Measurements from ENCODE around the gene FAM184B.

DNA sequence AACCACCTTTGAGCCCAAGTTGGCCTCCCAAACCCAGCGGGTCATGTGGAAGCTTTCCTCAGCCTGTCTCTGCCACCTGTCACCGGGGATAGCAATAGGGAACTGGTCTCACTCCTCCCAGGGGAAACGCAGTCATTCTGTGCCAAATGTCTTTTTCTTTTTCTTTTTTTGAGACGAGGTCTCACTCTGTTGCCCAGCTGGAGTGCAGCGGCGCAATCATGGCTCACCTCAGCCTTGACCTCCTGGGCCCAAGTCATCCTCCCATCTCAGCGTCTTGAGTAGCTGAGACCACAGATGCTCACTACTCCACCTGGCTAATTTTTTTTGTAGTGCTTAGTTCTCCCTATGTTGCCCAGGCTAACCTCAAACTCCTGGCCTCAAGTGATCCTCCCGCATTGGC, 126.7 kb downstream of the FAM184B start:
- TF ChIP-seq, protein P1, sequence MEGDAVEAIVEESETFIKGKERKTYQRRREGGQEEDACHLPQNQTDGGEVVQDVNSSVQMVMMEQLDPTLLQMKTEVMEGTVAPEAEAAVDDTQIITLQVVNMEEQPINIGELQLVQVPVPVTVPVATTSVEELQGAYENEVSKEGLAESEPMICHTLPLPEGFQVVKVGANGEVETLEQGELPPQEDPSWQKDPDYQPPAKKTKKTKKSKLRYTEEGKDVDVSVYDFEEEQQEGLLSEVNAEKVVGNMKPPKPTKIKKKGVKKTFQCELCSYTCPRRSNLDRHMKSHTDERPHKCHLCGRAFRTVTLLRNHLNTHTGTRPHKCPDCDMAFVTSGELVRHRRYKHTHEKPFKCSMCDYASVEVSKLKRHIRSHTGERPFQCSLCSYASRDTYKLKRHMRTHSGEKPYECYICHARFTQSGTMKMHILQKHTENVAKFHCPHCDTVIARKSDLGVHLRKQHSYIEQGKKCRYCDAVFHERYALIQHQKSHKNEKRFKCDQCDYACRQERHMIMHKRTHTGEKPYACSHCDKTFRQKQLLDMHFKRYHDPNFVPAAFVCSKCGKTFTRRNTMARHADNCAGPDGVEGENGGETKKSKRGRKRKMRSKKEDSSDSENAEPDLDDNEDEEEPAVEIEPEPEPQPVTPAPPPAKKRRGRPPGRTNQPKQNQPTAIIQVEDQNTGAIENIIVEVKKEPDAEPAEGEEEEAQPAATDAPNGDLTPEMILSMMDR (IDR thresholded peaks at IDR 0.05): no peak
- no peak for TF ChIP-seq POLR2AphosphoS5 (IDR thresholded peaks at IDR 0.05)

Measured in transverse colon (tissue), 4 donors.